Stimulated activated CD8-positive, alpha-beta memory T cell treated with anti-CD3 and anti-CD28 coated beads, Interleukin-7, amount 100 ng/mL, for 24 hours (primary cell): ENCODE measurements around the gene PRKG1.

Source experiments
- DNase-seq: peaks from one replicate; pipeline ENCODE4 v3.0.0-alpha.2; 2020; ENCODE audit warnings: low read depth

PRKG1 gene

DNA sequence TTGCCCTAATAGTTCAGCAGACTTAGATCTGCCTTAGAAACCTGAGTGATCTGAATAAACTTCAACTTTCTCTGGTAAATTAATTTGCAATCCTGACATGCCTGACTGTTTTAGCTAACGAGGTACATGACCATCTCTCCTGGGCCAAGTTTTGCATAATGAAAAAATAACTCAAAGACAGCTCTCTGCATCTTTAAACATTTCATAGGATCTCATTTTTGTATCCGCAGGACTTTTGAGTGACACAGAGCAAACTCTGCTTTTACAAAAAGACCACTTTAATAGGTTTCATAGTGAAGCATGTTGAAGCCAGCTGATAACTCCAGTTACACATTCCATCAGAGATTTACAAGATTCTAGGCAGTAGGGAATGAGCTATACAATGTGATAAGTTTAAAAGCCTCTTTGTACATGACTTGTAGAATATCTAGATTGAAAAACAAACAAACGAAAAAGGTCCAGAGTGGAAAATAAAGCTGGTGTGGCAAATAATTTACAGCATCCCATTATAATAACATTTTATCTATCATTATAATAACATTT lies 2.1 kb downstream of the PRKG1 start:
- no peak for DNase-seq

DNA sequence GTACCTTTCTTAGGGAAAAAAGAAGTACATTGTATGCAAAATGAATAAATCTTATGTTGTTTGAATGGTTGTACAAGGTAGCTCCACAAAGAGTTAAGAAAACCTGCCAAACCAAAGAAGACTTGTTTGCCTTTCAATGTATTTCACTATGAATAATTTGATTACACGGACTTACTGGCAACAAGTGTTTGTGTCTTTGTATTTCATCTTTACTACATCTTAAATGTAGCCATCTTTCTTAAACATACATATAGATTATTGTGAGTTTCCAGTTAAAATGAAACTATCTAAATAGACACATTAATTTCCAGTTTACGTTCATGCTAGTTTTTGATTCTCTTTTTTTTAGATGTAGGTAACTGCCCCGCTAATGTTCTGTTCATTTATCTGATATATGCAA lies 2.8 kb downstream of the PRKG1 start:
- no peak for DNase-seq

DNA sequence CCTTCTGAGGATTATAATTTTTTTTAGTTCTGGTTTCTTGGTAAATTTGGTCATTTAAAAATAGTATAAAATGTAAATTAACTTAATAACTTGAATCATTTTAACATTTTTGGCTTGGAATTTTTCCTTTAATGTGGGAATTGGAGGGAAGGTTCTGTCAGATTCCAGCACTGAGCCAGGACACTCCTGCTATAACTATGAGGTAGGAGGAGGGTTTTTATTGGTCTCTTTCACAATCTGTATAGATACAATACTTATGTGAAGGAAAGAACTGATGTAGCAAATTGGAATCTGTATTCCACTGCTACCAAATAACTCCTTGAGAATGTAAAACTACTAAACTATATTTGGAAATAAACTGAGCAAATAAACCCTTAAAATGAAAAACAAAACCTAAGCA lies 3.2 kb downstream of the PRKG1 start:
- DNase-seq: no peak

DNA sequence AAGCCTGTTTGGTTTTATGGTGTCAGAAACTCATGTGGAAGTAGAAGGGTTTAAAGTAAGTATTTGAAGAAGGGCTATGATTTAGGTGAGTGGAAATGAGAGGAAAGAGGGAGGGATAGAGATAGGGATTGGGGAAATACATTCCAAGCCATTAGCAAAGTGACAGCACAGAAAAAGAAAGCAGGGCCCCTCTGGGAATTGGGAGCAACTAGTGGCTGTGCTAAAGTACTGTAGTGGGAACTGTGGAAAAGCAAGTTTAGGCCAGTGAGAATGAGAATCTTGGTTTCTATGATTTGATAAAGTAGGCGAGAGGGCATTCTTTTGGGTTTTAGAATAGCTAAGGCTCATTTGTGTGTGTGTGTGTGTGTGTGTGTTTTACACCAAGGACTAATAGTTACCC lies 5.0 kb downstream of the PRKG1 start:
- DNase-seq: no peak

DNA sequence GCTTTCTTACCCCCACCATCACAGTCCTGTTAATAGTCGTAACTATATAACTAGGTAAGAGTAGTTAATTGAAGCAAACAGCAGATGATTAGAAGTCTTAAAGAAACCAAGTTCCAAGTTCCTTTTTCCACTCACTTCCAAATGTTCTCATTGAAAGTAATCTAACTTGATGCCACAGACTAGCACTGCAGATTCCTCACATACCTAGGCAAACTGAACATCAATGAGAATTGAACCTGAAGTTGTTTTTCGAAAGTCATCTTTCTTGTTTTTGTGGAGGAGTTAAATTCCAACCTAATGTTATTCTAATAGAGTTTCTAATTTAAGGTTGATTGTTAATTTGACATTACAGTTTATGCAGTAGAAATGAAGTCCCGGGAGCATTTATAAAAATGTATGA lies 5.5 kb downstream of the PRKG1 start:
- DNase-seq: no peak

DNA sequence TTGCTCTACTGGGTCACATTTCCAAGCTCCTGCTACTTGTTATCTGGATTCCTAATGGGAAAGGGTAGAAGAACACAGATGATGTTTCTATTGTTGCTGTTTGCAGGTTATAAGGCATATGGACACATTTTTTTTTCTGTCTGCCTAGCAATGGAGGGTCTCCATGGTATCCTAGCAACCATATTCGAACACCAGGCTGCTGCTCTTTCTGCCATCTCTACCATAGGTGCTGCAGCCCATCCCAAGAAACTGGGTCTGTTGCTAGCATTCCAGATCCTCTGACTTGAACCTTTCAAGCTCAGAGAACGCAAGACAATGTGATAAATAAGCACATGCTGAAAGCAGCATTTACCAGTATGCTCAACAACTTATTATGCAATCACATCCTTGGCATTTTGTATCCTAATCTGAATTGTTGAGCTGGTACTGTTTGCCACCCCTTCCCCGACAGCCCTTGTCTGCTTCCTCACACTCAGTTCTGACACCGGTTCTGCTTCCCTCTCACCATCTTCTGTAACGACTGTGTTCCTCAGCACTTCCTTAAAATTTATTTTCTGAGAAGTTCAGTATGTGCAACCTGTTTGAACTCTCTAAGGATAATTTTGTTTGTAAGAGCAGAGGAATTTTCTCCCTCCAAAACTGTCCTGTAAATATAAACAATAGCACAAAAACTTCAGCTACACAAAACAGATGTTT lies 6.2 kb downstream of the PRKG1 start:
- DNase-seq: no peak

DNA sequence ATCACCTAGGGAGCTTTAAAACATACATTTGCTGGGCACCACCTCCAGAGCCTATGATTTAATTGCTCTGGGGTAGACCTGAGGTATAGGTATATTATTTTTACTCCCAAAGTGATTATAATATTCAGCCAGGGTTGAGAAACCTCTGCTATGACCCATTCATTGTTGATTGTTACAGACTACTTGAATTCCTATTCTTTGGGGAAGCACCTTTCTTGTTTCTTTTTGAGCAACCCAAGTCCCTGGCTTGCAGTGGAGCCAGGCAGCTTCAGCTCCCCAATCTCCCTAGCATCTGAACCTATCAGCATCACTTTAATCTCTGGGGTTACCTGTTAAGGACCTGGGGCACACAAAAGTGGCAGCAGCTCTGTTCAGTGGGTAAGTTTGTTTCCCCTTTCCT lies 8.6 kb downstream of the PRKG1 start:
- DNase-seq: no peak

DNA sequence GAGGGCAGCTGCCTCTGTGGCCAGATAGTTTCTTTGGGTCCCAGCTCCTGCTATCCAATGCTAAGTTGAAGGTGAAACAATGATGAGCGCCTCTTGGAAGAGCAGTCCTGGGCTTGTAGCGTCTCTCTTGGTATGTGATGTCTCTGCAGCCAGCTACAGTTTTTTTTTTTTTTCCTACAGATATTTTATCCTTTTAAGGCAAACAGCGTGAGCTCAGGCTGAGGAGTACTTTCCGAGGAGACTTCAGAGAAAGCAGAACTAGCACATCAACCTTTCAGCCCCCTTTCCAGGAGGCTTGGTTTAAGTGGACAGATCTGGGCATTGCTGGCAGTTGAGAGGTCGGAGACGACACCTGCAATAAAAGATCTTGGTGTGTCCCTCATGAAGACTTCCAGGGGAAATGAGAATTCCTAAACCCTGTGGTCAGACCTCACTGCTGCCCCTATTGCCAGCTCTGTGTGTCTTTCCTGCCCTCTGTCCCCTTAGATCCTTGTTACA lies 9.1 kb downstream of the PRKG1 start:
- no peak for DNase-seq

DNA sequence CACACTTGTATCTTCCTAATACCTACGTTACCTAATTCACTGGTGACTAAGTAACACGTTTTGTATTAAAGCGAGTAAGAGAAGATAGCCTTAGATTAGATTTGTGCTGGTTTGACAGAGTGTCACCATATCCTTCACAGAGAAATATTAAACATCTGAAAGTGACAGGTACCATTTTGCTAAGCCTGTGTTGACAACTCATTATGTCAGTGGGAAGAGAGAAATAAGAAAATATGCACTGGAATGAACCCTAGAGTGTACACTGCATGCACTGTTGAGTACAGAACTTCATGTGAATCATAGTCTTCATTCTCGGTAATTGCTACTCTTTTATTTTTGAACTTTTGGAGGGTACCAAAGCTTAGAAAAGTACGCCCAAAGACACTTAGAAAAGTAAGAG lies 10.9 kb downstream of the PRKG1 start:
- no peak for DNase-seq

DNA sequence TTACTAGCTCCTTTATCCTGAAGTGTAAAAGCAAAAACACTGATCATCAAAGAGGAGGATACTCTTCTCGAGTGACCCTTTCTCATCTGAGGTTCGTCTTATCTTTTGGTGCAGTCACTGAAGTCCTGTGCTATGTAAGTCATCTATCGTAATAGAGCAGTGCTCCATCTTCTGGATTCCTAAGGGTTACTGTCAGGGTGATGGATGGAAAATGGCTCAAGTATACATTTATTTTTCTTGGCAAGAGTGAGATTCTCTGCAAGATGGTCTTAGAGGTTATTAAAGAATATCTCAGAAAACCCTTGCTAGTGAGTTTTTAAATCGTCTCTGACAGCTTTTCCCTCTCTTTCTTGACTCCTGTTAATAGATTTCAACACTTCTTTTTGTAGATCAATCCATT lies 12.4 kb downstream of the PRKG1 start:
- DNase-seq: no peak

DNA sequence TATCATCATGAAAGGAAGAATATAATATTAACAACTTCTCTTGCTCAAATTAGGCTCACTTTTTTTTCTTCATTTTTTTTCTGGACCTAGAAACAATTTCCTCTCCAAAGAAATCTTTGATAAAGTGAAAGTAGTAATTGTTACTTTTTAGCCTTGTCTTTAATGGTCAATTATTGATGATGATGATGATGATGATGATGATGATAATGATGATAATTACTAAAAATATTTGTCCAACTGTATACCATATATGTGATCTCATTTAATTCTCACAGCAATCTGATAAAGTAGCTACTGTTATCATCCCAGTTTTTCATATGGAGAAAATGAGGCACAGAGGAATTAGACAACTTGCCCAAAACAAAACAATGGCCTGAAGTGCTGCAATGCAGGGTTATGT lies 12.8 kb downstream of the PRKG1 start:
- no peak for DNase-seq

DNA sequence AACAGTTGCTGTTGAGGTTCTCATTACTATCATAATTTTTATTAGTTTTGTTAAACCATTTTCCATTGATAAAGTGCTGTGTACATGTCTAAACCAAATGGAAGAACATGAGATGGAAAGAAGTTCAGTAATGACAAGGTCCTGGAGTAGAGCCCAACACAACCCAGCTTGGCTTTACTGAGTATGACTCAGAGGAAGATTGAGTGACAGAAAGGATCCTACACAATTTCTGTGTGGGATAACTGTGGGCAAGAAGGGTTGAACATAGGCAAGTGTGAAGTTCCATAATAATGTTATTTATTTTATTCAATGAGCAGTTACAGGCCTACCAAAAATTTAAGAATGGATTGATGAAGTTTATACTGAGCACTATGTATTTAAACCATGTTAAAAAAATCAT lies 15.9 kb downstream of the PRKG1 start:
- DNase-seq: no peak

DNA sequence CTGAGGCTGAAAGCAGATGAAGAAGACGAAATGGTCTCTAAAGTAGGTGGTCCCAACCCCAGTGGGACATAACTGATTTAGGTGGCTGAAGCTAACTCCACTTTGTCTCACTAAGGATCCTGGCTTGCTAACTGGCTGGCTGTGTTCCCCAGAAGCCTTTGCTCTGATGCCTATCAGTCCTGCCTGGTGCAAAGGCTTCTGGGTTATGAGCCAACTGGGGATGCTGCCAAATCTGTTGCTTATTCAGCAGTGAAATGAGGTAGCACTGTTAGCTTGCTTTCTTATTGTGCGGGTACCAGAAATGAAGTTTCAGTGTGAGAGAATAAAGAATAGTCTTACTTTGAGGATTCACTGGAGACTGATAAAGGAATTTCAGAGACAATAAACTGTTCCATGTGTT lies 18.1 kb downstream of the PRKG1 start:
- DNase-seq: no peak

DNA sequence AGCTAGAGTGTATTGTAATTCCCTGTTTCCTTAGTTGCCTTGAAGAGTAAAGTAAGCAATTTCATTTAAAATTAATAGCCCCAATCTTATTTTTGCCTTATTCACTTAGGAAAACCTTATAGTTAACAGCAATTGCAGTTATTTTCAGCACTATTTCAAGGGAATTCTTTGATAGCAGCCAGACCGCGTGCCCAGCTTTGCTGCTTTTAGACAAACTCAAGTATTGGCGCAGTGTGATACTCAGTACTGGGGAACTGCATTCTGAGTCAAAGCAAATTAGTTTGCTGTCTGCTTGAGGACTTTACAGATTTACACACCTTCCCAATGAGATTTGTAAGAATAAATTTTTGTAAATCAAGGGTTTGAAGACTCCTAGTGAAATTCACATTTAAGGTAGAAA lies 21.2 kb downstream of the PRKG1 start:
- DNase-seq: no peak

DNA sequence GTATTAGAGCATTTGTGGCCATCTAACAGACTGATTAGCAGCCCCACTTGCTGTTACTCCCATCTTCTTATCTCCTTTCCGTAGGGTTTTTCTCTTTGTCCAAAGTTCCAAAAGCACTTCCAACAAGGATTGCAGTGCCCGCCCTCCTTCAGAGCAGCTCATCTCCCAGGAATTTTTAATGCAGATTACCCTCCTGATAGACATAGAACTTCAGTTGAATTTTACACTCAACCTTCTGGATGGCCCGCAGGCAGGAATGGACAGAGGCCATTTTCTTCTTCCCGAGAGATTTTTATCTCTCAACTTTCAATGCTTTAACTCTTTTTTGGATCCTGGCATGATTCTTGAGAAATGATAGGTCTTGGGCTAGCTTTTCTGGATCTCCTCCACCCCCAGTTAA lies 23.3 kb downstream of the PRKG1 start:
- DNase-seq: no peak

DNA sequence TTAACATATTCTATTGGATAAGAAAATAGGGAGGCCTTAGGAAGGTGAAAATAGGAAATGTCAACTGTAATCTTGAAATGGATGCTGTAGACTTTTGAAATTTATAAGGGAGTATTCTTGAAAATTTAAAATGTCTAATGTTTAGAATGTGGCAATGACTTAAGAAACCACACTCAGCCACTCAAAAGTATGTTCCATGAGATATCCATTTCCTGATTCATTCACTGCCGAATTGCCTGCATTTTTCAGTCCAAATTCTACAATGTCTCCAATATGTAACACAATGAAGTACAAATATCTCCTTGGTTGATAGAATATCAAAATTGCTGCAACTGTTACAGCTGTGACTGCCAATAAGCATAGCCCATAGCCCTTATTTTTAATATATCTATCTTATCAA lies 25.9 kb downstream of the PRKG1 start:
- DNase-seq: no peak

DNA sequence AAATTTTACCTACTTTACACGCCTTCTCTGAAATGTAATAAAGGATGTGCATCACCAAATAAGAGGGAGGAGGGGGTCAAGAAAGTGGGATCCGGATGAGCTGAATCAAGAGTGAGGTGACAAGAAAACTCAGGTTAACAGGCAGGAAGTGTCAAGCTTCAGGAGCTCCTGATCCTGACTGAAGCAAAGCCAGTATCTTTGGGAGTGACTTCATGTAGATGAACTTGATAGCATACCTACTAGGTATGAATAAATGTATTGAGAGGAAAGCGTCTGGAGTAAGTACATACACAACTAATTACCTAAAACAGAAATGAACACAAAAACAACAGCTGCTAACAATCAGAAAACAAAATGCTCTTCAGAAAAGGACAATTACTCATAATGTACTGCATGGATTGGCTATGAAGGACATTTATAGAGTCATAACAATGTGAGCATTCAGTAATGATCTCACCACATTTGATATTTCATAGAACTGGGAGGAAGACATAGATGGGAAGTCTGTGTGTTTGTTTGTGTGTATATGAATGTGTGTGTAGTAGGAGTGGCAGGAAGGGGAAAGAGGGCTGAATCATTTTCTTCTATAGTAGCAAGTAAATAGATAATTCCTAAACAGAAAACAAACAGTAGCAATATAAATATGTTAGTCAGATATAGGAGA lies 29.4 kb downstream of the PRKG1 start:
- no peak for DNase-seq

DNA sequence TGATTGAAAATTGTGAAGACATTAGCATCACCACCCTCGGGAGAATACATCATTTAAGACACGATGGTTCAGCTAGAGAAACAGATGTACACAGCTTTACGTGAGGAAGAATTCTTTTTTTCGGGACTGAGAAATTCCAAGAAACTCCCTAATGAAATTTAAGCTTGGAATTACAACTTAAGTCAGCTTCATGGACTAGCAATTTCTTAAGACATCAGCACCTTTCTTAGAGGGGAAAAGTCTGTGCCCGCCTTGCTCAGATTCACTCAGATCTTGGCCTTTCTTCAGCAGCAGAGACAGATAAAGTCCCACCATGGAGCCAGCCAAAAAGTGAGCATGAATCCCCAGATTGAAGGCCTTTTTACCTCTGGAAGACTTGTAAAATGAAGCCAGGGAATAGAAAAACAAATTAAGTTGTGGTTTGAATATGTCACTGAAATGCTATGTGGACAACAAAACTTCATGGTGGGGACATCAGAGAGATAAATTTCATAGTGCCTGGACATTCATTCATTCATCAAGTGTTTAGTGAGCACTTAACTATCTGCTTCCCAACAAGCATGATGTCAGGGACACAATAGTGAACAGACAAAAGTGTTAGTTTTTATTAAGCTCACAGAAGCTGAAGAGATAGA lies 32.1 kb downstream of the PRKG1 start:
- DNase-seq: no peak

DNA sequence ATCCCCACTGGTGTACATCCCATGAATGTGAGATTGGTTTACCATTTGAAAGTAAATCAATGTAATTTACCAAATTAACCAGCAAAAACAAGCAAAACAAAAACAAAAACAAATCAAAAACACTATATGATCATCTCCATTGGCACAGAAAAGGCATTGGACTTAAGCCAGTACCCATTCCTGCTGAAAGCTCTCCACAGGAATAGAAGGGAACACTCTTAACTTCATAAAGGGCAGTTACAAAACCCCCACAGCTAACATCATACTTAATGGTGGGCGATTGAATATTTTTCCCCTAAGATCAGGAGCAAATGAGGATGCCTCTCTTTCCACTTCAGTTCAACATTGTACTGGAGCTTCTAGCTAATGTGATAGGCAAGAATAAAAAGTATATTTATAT lies 34.1 kb downstream of the PRKG1 start:
- DNase-seq: no peak

DNA sequence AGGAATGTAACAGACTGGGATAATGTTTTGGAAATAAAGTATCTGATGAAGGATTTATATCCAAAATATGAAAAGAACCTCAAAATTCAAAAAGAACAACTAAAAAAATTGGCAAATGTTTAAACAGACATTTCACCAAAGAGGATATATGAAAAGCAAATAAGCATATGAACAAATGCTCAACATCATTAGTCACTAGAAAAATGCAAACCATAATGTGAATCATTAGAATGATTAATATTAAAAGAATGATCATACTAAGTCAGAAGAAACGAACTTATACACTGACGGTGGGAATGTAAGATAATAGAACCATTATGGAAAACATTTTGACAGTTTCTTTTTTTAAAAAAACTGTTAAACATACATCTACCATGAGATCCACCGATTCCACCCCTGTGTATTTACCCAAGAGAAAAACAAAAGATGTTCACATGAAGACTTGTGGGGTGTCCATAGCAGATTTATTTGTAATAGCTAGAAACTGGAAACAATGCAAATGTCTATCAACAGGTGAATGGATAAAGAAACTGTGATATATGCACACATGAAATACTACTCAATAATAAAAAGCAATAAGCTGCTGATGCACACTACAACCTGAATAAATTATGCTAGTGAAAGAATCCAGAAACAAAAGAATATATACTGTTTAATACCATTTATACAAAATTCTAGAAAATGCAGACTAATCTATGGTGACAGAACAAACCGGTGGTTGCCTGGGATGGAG lies 35.7 kb downstream of the PRKG1 start:
- DNase-seq: no peak

DNA sequence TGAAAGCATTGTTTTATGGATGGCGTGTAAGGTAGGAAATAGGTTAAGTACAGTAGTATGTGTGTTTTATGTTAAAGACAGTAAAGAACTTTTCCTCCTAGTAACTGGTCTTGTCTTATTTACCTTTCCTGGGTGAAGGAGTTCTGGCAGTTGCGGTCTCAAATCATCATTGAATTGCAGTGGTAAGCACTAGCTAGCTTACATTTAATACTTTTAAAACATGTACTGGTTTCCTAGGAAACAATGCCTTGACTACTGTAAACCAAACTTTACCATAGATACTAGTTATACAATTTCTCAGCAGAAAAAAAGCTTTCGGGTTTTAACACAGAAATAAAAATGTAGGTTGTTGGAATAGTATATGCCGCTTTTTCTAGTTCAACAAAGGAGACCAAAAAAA lies 37.7 kb downstream of the PRKG1 start:
- no peak for DNase-seq

DNA sequence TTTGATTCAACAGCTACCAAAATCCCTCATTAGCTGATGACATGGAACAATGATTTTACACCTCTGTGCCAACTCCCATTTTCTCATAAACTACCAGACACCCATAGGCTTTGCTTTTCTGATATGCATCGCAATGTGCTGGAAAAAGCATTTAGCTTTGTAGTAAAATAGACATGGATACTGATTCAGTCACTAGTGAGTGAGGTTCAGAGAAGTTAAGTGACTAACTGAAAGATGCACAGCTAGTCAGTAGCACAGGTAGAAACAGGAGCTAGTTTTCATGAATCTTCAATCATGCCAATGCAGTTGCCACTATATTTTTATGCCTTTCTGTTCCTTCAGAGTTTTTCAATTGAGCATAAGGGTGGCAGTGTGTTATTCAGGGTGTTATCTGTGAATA lies 38.7 kb downstream of the PRKG1 start:
- no peak for DNase-seq
